HepG2 (cell line): ENCODE data around the gene FAM83G. TPM values are rescaled to one million over a fixed set of nuclear protein-coding genes. Genes with fewer than 3 reads are reported as not detected.

Experiments used
- BRD4 ChIP-seq: sonication (generic); formaldehyde crosslinking; IDR thresholded peaks from 2 replicates; pipeline ENCODE4 v1.4.0; 2020; ENCODE audit warnings: missing genetic modification reagents
- GFI1 ChIP-seq: sonication (generic); formaldehyde crosslinking; IDR thresholded peaks from 2 replicates; pipeline ENCODE4 v1.5.0; 2020; ENCODE audit warnings: missing genetic modification reagents, mild to moderate bottlenecking, borderline replicate concordance
- HNF4A ChIP-seq: sonication (generic); formaldehyde crosslinking; IDR thresholded peaks from 2 replicates; pipeline ENCODE4 v1.4.0; 2020; ENCODE audit warnings: missing genetic modification reagents
- RARG ChIP-seq: sonication (generic); formaldehyde crosslinking; IDR thresholded peaks from 2 replicates; pipeline ENCODE4 v1.4.0; 2020; ENCODE audit warnings: low read depth, mild to moderate bottlenecking, missing genetic modification reagents
- TCF12 ChIP-seq, 2 experiments: fragments of 450-650 bp in 1 of 2; sonication (generic) in 1 of 2; formaldehyde crosslinking in 1 of 2; IDR thresholded peaks; 2 replicates each; pipeline versions ENCODE4 v1.6.1 to v1.8.0; 2017 to 2022; ENCODE audit warnings: antibody characterized with exemption in 1 of 2, mild to moderate bottlenecking in 1 of 2, missing genetic modification reagents in 1 of 2, moderate library complexity in 1 of 2
- THRA ChIP-seq: sonication (generic); formaldehyde crosslinking; IDR thresholded peaks from 2 replicates; pipeline ENCODE4 v1.4.0; 2020; ENCODE audit warnings: missing genetic modification reagents, borderline replicate concordance
- ZMAT3 ChIP-seq: sonication (generic); formaldehyde crosslinking; conservative IDR thresholded peaks from 2 replicates; pipeline ENCODE4 v1.7.0; 2021; ENCODE audit warnings: missing genetic modification reagents
- ZNF343 ChIP-seq: sonication (generic); formaldehyde crosslinking; IDR thresholded peaks from 2 replicates; pipeline ENCODE4 v1.4.0; 2020; ENCODE audit warnings: mild to moderate bottlenecking, missing genetic modification reagents
- ZNF574 ChIP-seq: sonication (generic); formaldehyde crosslinking; IDR thresholded peaks from 2 replicates; pipeline ENCODE4 v1.4.0; 2020; ENCODE audit warnings: missing genetic modification reagents
- ZNF687 ChIP-seq: sonication (generic); formaldehyde crosslinking; IDR thresholded peaks from 2 replicates; pipeline ENCODE4 v1.5.1; 2020; ENCODE audit warnings: mild to moderate bottlenecking, missing genetic modification reagents, moderate library complexity
- polyA plus RNA-seq, 8 experiments: library from polyadenylated mRNA; depleted of rRNA in 3 of 8; stranded (reverse) in 7 of 8; unstranded in 1 of 8; fragments of >200 nt; fragmentation: Illumina TruSeq in 4 of 8; extraction: Trizol in 4 of 8; gene quantifications; 2 replicates each; pipeline versions ENCODE4 v1.2.1 to v1.2.3, GENCODE V29; 2011 to 2016; ENCODE audit warnings: low read depth in 4 of 8, missing spikeins in 1 of 8, mixed read lengths in 1 of 8; ENCODE audit not compliant: insufficient read depth in 1 of 8
- total RNA-seq, 5 experiments: library from RNA; depleted of rRNA; stranded (reverse); fragments of >200 nt; fragmentation: Illumina TruSeq; extraction: Trizol; gene quantifications; 2 replicates each; pipeline ENCODE4 v1.2.3, GENCODE V29; 2016; ENCODE audit warnings: low read depth in 1 of 5

FAM83G gene
- total and polyA plus RNA-seq, 2 of the 13 experiments (the other 11 are each of a cell fraction or from before 2014, with no cell fraction given): 13.7 to 18.6 TPM

- no peak for TF ChIP-seq ZMAT3
- TF ChIP-seq HNF4A (CRISPR knock-in tag): 0 out of 2 replicates have a peak, but pooled peaks have one; percentile 14
- no peak for TF ChIP-seq ZNF574 (CRISPR knock-in tag)
- peak; percentile 82; the same call in 1 of the 2 replicates for TF ChIP-seq THRA (CRISPR knock-in tag)
- TF ChIP-seq ZNF687 (CRISPR knock-in tag): no peak
- no peak for TF ChIP-seq GFI1
- TF ChIP-seq BRD4: no peak
- no peak for TF ChIP-seq RARG
- TF ChIP-seq TCF12 (IDR thresholded peaks at IDR 0.05): no peak
- TF ChIP-seq TCF12 (CRISPR knock-in tag; IDR thresholded peaks at IDR 0.05): no peak
- no peak for TF ChIP-seq ZNF343 (CRISPR knock-in tag)
These were observed 52.4 kb downstream of the FAM83G start, which contains the start of gene SLC5A10 (continued) for GRCh38 chr17:18951941-18952842.
